ENCODE data around the gene COPE. TPM values are rescaled to one million over a fixed set of nuclear protein-coding genes. Genes with fewer than 3 reads are reported as not detected.

Gene COPE
- total and polyA plus RNA-seq, 2 of the 4 experiments (the other 2 are of a cell fraction) = 347 to 461 TPM

- TF ChIP-seq RCOR1 (IDR thresholded peaks at IDR 0.05; ENCODE audit: insufficient replicate concordance, low read length) = no peak
Measured at GRCh38 chr19:18856385-18857126, 62.6 kb downstream of the COPE start (continued).

GRCh38 chr19:18855647-18856384 is 63.4 kb downstream of the COPE start:
- Histone ChIP-seq H3K4me1 (ENCODE audit: control insufficient read depth, insufficient read depth, low read length) (no peaks in the 10 kb centered on the region), H2AK5ac (ENCODE audit: low read depth, low read length) (no peak overlapping the region), H2AK9ac (replicated peaks; ENCODE audit: low read depth, low read length, poor library complexity) (no peak overlapping the region), H3K23ac (ENCODE audit: low read depth, low read length) (no peak overlapping the region), H3K27ac (ENCODE audit: insufficient read depth, low read length) (no peak overlapping the region), H3K4ac (ENCODE audit: low read depth, low read length) (no peak overlapping the region), H4K5ac (ENCODE audit: low read depth, low read length) (no peak overlapping the region), H3K79me1 (ENCODE audit: low read depth in 1 of 2, low read length in 2 of 2) (peaks cover 26 to 67% of the 10 kb centered on the region in 2 experiments; a peak in 3 of 4 replicates), H2AFZ (replicated peaks; ENCODE audit: low read length, poor library complexity) (no peak overlapping the region), H3K4me3 (ENCODE audit: insufficient read depth, low read depth, low read length) (no peak overlapping the region), H3K4me2 (ENCODE audit: low read depth, low read length) (no peak overlapping the region), H4K8ac (ENCODE audit: low read depth in 2 of 2, low read length in 2 of 2) (no peak overlapping the region), H4K20me1 (ENCODE audit: insufficient read depth, low read length) (peaks cover 32% of the 10 kb centered on the region), H3K36me3 (ENCODE audit: control insufficient read depth, insufficient read depth, low read length) (peaks cover 92% of the 10 kb centered on the region), H3K9me1 (ENCODE audit: insufficient read depth, low read length) (no peaks in the 10 kb centered on the region), H2BK5ac (ENCODE audit: low read depth, low read length, poor library complexity, severe bottlenecking) (no peak overlapping the region), H3K18ac (ENCODE audit: low read depth, low read length) (no peak overlapping the region), H3K9ac (ENCODE audit: low read depth, low read length) (no peak overlapping the region), H2BK15ac (ENCODE audit: low read depth, low read length) (no peak overlapping the region), H3K27me3 (ENCODE audit: control insufficient read depth, insufficient read depth, low read length) (no peaks in the 10 kb centered on the region), H3K14ac (replicated peaks; ENCODE audit: low read depth, low read length) (no peak overlapping the region), H3K56ac (ENCODE audit: extremely low read depth, insufficient read depth, low read length) (no peak overlapping the region), H2BK20ac (ENCODE audit: low read depth, low read length) (no peak overlapping the region), H4K91ac (ENCODE audit: insufficient read depth, low read depth, low read length) (no peak overlapping the region), H3K9me3 (ENCODE audit: control insufficient read depth, insufficient read depth, low read length) (no peaks in the 10 kb centered on the region), H2BK120ac (ENCODE audit: low read depth, low read length) (no peak overlapping the region)
- intact Hi-C loops (cut with micrococcal nuclease) = no loop called here
- in situ Hi-C loops (cut with MboI; ENCODE audit: low sequenced_read_pairs) = loop anchor here (5.0 kb wide), 1 partner anchor 274 kb away; no protein-coding TSS in a partner anchor
- CTCF ChIA-PET = interaction anchor here (0.6 to 1.5 kb wide), 3 partner anchors 8 to 162 kb away, joined by 3 to 6 read pairs (median 5); no protein-coding TSS in a partner anchor
- no TSS peak for BruUV-seq (replicated peaks)
- ATAC-seq (ENCODE audit: low read depth) (no peak), DNase-seq (no peak)
- 94% methylated on average over 27 of the region's 27 CpGs; no CpG with 5 or more reads in 1 of the 2 experiments for WGBS, 2 experiments (ENCODE audit: extremely low coverage in 2 of 2, insufficient read length in 1 of 2)
- POLR2A ChIA-PET (ENCODE audit: unreplicated experiment) = no interaction called here
- TF ChIP-seq, protein P1, sequence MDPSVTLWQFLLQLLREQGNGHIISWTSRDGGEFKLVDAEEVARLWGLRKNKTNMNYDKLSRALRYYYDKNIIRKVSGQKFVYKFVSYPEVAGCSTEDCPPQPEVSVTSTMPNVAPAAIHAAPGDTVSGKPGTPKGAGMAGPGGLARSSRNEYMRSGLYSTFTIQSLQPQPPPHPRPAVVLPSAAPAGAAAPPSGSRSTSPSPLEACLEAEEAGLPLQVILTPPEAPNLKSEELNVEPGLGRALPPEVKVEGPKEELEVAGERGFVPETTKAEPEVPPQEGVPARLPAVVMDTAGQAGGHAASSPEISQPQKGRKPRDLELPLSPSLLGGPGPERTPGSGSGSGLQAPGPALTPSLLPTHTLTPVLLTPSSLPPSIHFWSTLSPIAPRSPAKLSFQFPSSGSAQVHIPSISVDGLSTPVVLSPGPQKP (IDR thresholded peaks at IDR 0.05; ENCODE audit: borderline replicate concordance, low read depth, low read length) = no peak
- TF ChIP-seq SMC3 (IDR thresholded peaks at IDR 0.05; ENCODE audit: low read depth, low read length) (no peak), MAZ (IDR thresholded peaks at IDR 0.05; ENCODE audit: borderline replicate concordance, low read depth, low read length) (no peak), RCOR1 (IDR thresholded peaks at IDR 0.05; ENCODE audit: insufficient replicate concordance, low read length) (no peak), NFE2L2 (IDR thresholded peaks at IDR 0.05; ENCODE audit: low read depth, low read length) (no peak), CHD1 (IDR thresholded peaks at IDR 0.05; ENCODE audit: low read depth, low read length) (no peak)
- dilution Hi-C loops (cut with HindIII; ENCODE audit: low sequenced_read_pairs, unreplicated experiment) = no loop called here
